GM18505 (cell line): ENCODE data around the gene CXXC5.

Experiments
- ATAC-seq: cut with Tn5 transposase; IDR thresholded peaks from one replicate; pipeline ENCODE4 v1.9.1; 2021; ENCODE audit not compliant: unreplicated experiment
- POLR2A ChIP-seq: IDR thresholded peaks from 4 replicates; pipeline ENCODE4 v1.6.1; 2011; ENCODE audit warnings: borderline replicate concordance; ENCODE audit not compliant: insufficient read depth, insufficient read length; ENCODE audit errors: extremely low read depth

CXXC5 gene

GRCh38 chr5:139668924-139669661, 20.9 kb downstream of the CXXC5 start:
- TF ChIP-seq POLR2A = peak; percentile 14
- ATAC-seq = no peak

GRCh38 chr5:139669662-139670368, 21.7 kb downstream of the CXXC5 start:
- ATAC-seq = peak; percentile 34
- TF ChIP-seq POLR2A = peak; percentile 68

- peak; percentile 41 for TF ChIP-seq POLR2A
- peak; percentile 45 for ATAC-seq
Observed at GRCh38 chr5:139670369-139671095, 22.4 kb downstream of the CXXC5 start.

DNA sequence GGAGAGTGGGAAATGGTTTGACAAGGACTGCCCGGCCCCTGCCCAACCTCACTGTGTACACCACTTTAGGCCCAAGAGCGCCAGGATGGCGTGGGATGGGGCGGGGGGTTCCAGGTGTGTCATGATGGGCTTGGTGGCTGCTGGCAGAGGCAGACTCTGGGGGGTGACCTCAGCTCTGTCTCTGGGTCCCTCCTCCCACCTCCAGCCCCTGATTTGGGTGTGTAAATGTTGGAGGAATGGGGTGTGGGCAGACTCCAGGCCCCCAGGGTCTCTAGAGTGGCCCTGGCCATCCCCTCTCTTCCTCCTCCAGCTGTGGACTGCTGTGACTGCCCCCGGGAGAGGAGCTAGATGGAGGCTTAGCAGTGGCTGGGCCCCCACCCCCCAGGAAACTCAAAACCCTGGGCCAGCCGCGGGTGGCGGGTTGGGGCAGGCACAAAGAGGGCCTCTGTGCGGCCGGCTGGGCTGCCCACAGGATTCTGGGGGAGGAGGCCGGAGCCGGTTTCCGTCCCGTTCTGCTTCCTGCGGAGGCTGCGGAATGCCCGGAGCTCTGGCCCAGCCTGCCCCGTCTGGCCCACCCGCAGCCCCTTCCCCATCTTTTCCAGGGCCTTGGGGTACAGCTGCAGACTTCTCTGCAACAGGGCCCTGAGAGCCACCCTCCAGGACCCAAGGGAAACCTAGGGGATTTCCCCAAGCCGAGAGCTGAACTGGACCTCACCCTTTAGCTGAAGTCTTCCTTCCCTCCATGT, 23.1 kb downstream of the CXXC5 start:
- ATAC-seq = no peak
- peak; percentile 23 for TF ChIP-seq POLR2A

- no peak for TF ChIP-seq POLR2A
- no peak for ATAC-seq
Observed at GRCh38 chr5:139675213-139675612, 27.1 kb downstream of the CXXC5 start.

DNA sequence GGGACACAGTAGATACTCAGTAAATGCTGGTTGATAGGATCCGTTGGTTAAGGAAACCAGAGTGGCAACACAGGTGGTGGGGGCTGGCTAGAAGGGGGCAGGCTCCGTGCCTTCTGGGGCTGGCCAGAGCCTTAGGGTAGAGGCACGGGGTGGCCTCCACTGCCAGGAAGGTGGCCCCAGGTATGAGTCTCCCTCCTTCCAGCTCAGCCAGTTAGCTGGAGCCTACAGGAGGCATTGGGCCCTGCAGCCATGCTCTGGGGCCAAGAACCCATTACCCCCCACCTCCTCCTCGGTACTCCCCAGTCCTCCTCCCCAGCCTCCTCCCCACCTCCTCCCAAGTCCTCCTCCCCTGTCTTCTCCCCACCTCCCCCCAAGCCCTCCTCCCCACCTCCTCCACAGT, 27.7 kb downstream of the CXXC5 start:
- no peak for TF ChIP-seq POLR2A
- no peak for ATAC-seq

DNA sequence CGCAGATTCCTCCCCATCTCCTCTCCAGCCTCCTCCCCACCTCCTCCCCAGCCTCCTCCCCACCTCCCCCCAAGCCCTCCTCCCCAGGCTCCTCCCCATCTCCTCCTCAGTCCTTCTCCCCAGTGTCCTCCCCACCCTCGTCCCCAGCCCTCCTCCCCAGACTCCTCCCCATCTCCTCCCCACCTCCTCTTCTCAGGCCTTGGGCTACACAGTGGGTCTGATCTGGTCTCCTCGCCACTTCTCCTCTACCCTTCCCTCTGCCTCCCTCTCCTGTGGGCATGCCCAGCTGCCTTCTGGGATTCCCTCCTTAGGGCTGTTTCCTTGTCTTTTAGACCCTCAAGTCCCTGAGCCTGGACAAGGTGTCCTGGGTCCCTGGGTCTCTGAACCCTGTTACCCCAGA, 28.3 kb downstream of the CXXC5 start:
- no peak for ATAC-seq
- no peak for TF ChIP-seq POLR2A

- no peak for ATAC-seq
- TF ChIP-seq POLR2A = no peak
Observed at GRCh38 chr5:139676951-139677735, 29.0 kb downstream of the CXXC5 start.

- no peak for ATAC-seq
- TF ChIP-seq POLR2A = no peak
Observed at GRCh38 chr5:139677736-139678613, 29.8 kb downstream of the CXXC5 start.

GRCh38 chr5:139678751-139679750, 30.9 kb downstream of the CXXC5 start:
- no peak for TF ChIP-seq POLR2A
- ATAC-seq = no peak
